Lung (tissue), 12 donors: ENCODE results near the gene NLN. TPM values are rescaled to one million over a fixed set of nuclear protein-coding genes. Genes with fewer than 3 reads are reported as not detected.

Experiments used
- ATAC-seq: fragments of 200-7000 bp; cut with Tn5 transposase; one replicate; pipeline ENCODE4 v1.9.1; 2020; ENCODE audit warnings: moderate number of reproducible peaks; ENCODE audit not compliant: insufficient read depth, low FRiP score
- DNase-seq, 3 donors: peaks; one replicate each; pipeline ENCODE4 v3.0.0-alpha.2; 2013 to 2017
- H3K27ac ChIP-seq, 2 donors: one replicate each; pipeline ENCODE4 v1.5.1; 2013; ENCODE audit warnings: mild to moderate bottlenecking in 2 of 2, moderate library complexity in 2 of 2, control low read depth in 1 of 2, inconsistent platforms in 1 of 2, low read depth in 1 of 2, low read length in 1 of 2
- H3K27me3 ChIP-seq, 3 donors: one replicate each; pipeline ENCODE4 v1.5.1; 2013; ENCODE audit warnings: low read length in 2 of 3; ENCODE audit not compliant: control insufficient read depth in 3 of 3, insufficient read depth in 3 of 3
- H3K36me3 ChIP-seq, 4 donors: one replicate each; pipeline ENCODE4 v1.5.1; 2013; ENCODE audit warnings: low read length in 4 of 4, mild to moderate bottlenecking in 1 of 4, moderate library complexity in 1 of 4; ENCODE audit not compliant: control insufficient read depth in 4 of 4, insufficient read depth in 4 of 4
- H3K4me1 ChIP-seq, 5 donors: one replicate each; pipeline ENCODE4 v1.5.1; 2013; ENCODE audit warnings: low read length in 5 of 5, mild to moderate bottlenecking in 2 of 5, moderate library complexity in 1 of 5; ENCODE audit not compliant: control insufficient read depth in 5 of 5, insufficient read depth in 5 of 5
- H3K4me3 ChIP-seq: one replicate; pipeline ENCODE4 v1.5.1; 2013; ENCODE audit warnings: mild to moderate bottlenecking, control low read depth, moderate library complexity
- H3K9ac ChIP-seq, 2 donors: one replicate each; pipeline ENCODE4 v1.5.1; 2013; ENCODE audit warnings: low read length in 2 of 2, control low read depth in 1 of 2; ENCODE audit not compliant: insufficient read depth in 1 of 2
- H3K9me3 ChIP-seq, 4 donors: one replicate each; pipeline ENCODE4 v1.5.1; 2013; ENCODE audit warnings: low read length in 3 of 4, mild to moderate bottlenecking in 1 of 4, moderate library complexity in 1 of 4; ENCODE audit not compliant: control insufficient read depth in 4 of 4, insufficient read depth in 3 of 4
- WGBS, 2 donors: extraction: QIAGEN DNeasy Blood & Tissue Kit; methylation state at CpG; one replicate each; pipeline ENCODE4 v1.1.7; 2013; 5-methylcytosine and 5-hydroxymethylcytosine counted together
- polyA plus RNA-seq, 2 donors: library from polyadenylated mRNA; stranded (reverse); fragments of 200-250 nt; gene quantifications; one replicate each; pipeline ENCODE4 v1.2.1, GENCODE V29; 2013
- total RNA-seq, 2 donors: library from RNA; depleted of rRNA in 1 of 2; stranded (reverse); fragments of >200 nt in 1 of 2; gene quantifications; one replicate each; pipeline ENCODE4 v1.2.1, GENCODE V29; 2014 to 2021
- TF ChIP-seq, protein P1 (sequence below): IDR thresholded peaks from 2 replicates; pipeline ENCODE4 v1.5.1; 2012; ENCODE audit warnings: mild to moderate bottlenecking; ENCODE audit errors: control extremely low read depth, extremely low read depth
- donor health status: control.
- donor health status: control.
- donor health status: Bipolar disorder and iron deficiency.
- donor health status: healthy.
- donor health status: DM: yes; HTN: yes; CAD: no.

Gene NLN
- total and polyA plus RNA-seq, 4 donors, result 2.9 to 21.3 (median 11.8) TPM

DNA sequence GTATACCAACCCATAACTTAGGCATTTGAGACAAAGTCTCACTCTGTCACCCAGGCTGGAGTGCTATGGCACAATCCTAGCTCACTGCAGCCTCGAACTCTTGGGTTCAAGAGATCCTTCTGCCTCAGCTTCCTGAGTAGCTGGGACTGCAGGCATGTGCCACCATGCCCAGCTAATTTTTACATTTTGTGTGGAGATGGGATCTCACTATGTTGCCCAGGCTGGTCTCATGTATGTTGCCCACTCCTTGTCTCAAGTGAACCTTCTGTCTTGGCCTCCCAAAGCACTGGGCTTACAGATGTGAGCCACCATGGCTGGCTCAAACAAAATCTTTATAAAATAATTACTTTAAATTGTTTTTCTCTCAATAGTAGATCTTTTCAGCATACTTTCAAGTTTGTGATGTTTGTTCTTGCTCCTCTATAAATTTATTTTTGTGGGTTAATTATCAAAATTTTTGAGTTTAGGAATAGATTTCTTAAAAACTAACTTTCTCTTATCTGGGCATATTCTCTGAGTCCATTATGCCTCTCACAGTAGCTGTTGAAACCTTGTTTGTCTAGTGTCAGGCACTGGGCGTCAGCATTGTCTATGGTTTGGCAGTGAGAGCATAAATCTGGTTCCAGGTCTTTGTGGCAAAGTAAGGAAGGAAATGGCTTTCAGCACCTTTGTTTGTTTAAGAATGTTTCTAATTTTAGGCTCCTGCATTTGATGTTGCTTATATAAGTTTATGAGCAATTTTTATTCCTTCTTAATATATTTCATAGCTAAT lies 38.7 kb downstream of the NLN start:
- WGBS, 2 donors, result 53 to 71% methylated on average over 2 of the region's 2 CpGs

DNA sequence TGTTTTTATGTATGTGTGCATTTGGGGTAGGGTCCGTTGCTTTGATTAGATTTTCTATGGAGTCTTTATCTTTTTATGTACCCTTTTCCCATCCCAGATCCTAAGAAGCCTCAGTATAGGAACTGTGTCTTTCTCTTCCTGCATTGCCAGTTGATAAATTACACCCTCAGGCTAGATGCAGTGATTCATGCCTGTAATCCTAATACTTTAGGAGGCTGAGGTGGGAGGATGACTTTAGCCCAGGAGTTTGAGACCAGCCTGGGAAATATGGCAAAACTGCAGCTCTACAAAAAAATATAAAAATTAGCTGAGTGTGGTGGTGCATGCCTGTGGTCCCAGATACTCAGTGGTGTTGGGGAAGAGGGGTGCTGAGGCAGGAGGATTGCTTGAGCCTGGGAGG lies 40.2 kb downstream of the NLN start:
- H3K4me3 ChIP-seq, result no peak overlapping the region
- H3K4me1 ChIP-seq, result peaks cover 0 to 1% (median 0%) of the 10 kb centered on the region in 5 donors
- H3K9me3 ChIP-seq, result peaks cover 0 to 3% (median 0%) of the 10 kb centered on the region in 4 donors
- peaks cover 2 to 4% (median 3%) of the 10 kb centered on the region in 4 donors for H3K36me3 ChIP-seq
- no peak overlapping the region for H3K9ac ChIP-seq
- TF ChIP-seq, protein P1, sequence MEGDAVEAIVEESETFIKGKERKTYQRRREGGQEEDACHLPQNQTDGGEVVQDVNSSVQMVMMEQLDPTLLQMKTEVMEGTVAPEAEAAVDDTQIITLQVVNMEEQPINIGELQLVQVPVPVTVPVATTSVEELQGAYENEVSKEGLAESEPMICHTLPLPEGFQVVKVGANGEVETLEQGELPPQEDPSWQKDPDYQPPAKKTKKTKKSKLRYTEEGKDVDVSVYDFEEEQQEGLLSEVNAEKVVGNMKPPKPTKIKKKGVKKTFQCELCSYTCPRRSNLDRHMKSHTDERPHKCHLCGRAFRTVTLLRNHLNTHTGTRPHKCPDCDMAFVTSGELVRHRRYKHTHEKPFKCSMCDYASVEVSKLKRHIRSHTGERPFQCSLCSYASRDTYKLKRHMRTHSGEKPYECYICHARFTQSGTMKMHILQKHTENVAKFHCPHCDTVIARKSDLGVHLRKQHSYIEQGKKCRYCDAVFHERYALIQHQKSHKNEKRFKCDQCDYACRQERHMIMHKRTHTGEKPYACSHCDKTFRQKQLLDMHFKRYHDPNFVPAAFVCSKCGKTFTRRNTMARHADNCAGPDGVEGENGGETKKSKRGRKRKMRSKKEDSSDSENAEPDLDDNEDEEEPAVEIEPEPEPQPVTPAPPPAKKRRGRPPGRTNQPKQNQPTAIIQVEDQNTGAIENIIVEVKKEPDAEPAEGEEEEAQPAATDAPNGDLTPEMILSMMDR, result no peak
- no peak for ATAC-seq
- no peak overlapping the region for H3K27ac ChIP-seq
- DNase-seq, result no peak
- WGBS, 2 donors, result 86 to 96% methylated on average over 1 of the region's 1 CpG
- no peaks in the 10 kb centered on the region for H3K27me3 ChIP-seq

More for the DNA sequence above, 38.7 kb downstream of the NLN start:
- no peaks in the 10 kb centered on the region for H3K9me3 ChIP-seq
- H3K27ac ChIP-seq, result no peak overlapping the region
- H3K27me3 ChIP-seq, result no peaks in the 10 kb centered on the region
- peaks cover 0 to 4% (median 3%) of the 10 kb centered on the region in 4 donors for H3K36me3 ChIP-seq
- H3K9ac ChIP-seq, result no peak overlapping the region
- DNase-seq, result peak in 2 of 3 donors; percentile 34 to 60
- H3K4me3 ChIP-seq, result no peak overlapping the region
- peaks cover 0 to 1% (median 0%) of the 10 kb centered on the region in 5 donors for H3K4me1 ChIP-seq
- ATAC-seq, result peak; percentile 62
- TF ChIP-seq, protein P1, result peak; percentile 57

DNA sequence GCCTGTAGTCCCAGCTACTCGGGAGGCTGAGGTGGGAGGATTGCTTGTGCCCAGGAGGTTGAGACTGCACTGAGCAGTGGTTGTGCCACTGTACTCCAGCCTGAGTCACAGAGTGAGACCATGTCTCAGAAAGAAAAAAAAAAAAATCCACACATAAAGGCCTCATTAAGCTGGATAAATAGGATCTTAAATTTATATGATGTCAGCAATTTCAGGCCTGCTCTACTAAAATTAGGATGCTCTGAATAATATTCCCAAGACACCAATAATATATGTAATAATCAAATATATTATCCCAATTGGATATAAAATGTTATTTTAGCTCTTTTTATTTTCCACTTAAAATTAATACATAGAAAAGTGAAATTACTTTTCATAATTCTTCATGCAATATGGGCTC lies 43.6 kb downstream of the NLN start:
- ATAC-seq (no peak), DNase-seq (no peak)
- peaks cover 0 to 1% (median 0%) of the 10 kb centered on the region in 5 donors for H3K4me1 ChIP-seq
- no peaks in the 10 kb centered on the region for H3K27me3 ChIP-seq
- TF ChIP-seq, protein P1, result no peak
- no peak overlapping the region for H3K4me3 ChIP-seq
- no peak overlapping the region for H3K27ac ChIP-seq
- WGBS, 2 donors, result 100% methylated on average over 1 of the region's 1 CpG
- no peak overlapping the region for H3K9ac ChIP-seq
- peaks cover 0 to 4% (median 0%) of the 10 kb centered on the region in 4 donors for H3K36me3 ChIP-seq
- peaks cover 0 to 3% (median 0%) of the 10 kb centered on the region in 4 donors for H3K9me3 ChIP-seq
